ENCODE measurements around the gene RAB3A.
"Not testable (repeated sequence)": the region's sequence is repeated elsewhere in the genome, so short reads cannot be mapped to it uniquely, and the experiment has no call there.

RAB3A gene

GRCh38 chr19:18173054-18173571 lies 30.7 kb downstream of the RAB3A start:
- H3K4me3 ChIP-seq (ENCODE audit: low read depth, low read length): peak overlapping the region; percentile 64
- no peak for DNase-seq (ENCODE audit: low read depth)

- no peak for DNase-seq (ENCODE audit: low read depth)
- H3K4me3 ChIP-seq (ENCODE audit: low read depth, low read length): no peak overlapping the region
Measured at GRCh38 chr19:18172331-18173053, 31.4 kb downstream of the RAB3A start.

- no peak for DNase-seq (ENCODE audit: low read depth)
- H3K4me3 ChIP-seq (ENCODE audit: low read depth, low read length): no peak overlapping the region
Measured at GRCh38 chr19:18171605-18172327, 32.1 kb downstream of the RAB3A start.

- DNase-seq (ENCODE audit: low read depth): no peak
- no peak overlapping the region for H3K4me3 ChIP-seq (ENCODE audit: low read depth, low read length)
Measured at GRCh38 chr19:18170714-18171255, 33.1 kb downstream of the RAB3A start.

DNA sequence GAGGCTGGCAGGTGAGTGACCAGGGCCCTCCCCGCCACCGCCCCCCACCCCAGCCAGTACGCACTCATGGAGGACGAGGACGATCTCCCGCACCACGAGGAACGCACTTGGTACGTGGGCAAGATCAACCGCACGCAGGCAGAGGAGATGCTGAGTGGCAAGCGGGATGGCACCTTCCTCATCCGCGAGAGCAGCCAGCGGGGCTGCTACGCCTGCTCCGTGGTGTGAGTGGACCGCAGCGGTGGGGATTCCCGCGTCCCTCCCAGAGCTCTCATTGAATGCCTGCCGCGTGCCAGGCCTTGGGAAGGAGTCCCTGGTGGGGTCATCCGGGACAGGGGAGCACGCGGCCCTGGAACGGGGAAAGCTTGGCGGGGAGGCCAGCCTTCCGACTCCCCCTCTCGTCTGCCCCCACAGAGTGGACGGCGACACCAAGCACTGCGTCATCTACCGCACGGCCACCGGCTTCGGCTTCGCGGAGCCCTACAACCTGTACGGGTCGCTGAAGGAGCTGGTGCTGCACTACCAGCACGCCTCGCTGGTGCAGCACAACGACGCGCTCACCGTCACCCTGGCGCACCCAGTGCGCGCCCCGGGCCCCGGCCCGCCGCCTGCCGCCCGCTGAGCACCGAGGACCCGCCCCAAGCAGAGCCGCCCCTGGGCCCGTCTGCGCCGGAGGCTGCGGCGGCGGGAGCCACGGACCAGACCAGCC lies 35.0 kb downstream of the RAB3A start:
- DNase-seq (ENCODE audit: low read depth): no peak
- H3K4me3 ChIP-seq (ENCODE audit: low read depth, low read length): no peak overlapping the region

- H3K4me3 ChIP-seq (ENCODE audit: low read depth, low read length): no peak overlapping the region
- no peak for DNase-seq (ENCODE audit: low read depth)
Measured at GRCh38 chr19:18167975-18168645, 35.7 kb downstream of the RAB3A start.

DNA sequence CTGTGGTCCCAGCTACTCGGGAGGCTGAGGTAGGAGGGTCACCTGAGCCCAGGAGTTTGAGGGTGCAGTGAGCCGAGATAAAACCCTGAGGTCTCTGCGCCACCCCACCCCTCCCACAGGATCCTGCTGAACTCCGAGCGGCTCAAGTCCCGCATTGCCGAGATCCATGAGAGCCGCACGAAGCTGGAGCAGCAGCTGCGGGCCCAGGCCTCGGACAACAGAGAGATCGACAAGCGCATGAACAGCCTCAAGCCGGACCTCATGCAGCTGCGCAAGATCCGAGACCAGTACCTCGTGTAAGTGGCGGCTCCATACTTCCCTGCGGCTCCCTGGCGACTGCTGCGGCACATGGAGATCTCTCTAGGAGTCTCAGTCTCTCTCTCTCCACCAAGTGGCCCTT lies 36.8 kb downstream of the RAB3A start:
- no peak overlapping the region for H3K4me3 ChIP-seq (ENCODE audit: low read depth, low read length)
- no peak for DNase-seq (ENCODE audit: low read depth)

GRCh38 chr19:18165794-18166544 lies 37.9 kb downstream of the RAB3A start:
- no peak for DNase-seq (ENCODE audit: low read depth)
- H3K4me3 ChIP-seq (ENCODE audit: low read depth, low read length): no peak overlapping the region

DNA sequence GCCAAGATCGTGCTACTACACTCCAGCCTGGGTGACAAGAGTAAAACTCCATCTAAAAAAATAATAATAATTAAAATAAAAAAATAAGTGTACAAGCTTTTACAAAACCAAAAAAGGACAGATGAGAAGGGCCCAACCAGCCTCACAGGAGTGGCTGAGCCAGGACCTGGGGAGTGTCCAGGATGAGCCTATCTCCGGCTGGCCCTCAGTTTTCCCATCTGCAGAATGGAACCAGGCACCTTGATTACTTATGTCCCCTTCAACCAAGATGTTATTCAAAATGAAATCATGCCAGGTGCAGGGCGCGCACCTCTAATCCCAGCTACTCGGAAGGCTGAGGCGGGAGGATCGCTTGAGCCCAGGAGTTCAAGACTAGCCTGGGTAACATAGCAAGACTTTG lies 39.8 kb downstream of the RAB3A start:
- H3K4me3 ChIP-seq (ENCODE audit: low read depth, low read length): no peak overlapping the region
- DNase-seq (ENCODE audit: low read depth): no peak

DNA sequence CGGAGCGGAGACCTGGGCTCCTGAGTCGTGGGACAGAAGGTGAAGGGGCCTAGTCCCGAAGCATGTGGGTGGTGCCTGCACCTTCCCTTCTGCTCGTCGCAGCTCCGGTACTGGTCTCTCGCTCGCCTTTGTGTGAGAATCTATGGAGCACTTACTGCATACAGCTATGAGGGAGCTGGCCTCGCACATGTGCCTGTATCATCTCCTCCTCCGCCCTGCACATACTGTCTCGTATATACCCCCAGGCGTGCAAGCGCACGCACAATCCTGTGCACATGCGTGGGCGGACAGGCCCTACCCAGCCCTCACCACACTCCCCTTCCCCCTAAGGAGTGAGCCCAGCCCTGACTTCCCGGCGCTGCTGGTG lies 42.2 kb downstream of the RAB3A start:
- peak overlapping the region; percentile 17 for H3K4me3 ChIP-seq (ENCODE audit: low read depth, low read length)
- DNase-seq (ENCODE audit: low read depth): no peak

DNA sequence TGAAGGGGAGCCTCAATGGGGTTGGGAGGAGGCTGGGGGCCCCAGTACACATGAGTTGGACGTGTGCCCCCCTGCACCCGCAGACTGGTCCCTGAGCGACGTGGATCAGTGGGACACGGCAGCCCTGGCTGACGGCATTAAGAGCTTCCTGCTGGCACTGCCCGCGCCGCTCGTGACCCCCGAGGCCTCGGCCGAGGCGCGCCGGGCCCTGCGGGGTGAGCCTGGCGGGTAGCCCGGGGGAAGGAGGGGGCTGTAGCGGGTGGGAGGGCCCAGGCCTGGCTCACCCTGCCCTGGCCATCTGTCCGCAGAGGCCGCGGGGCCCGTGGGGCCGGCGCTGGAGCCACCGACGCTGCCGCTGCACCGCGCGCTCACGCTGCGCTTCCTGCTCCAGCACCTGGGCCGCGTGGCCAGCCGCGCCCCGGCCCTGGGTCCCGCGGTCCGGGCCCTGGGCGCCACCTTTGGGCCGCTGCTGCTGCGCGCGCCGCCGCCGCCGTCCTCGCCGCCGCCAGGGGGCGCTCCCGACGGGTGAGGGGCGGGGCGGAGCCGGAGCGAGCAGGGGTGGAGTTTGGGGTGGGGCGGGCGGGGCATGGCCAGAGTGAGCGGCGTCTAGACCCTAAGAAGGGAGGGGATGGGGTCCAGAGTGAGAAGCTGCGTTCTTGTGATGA lies 42.7 kb downstream of the RAB3A start:
- peak overlapping the region; percentile 24 for H3K4me3 ChIP-seq (ENCODE audit: low read depth, low read length)

GRCh38 chr19:18160493-18160970 lies 43.3 kb downstream of the RAB3A start:
- DNase-seq (ENCODE audit: low read depth): no peak
- peak overlapping the region; percentile 24 for H3K4me3 ChIP-seq (ENCODE audit: low read depth, low read length)

More for the DNA sequence above, 42.7 kb downstream of the RAB3A start:
- no peak for DNase-seq (ENCODE audit: low read depth)

DNA sequence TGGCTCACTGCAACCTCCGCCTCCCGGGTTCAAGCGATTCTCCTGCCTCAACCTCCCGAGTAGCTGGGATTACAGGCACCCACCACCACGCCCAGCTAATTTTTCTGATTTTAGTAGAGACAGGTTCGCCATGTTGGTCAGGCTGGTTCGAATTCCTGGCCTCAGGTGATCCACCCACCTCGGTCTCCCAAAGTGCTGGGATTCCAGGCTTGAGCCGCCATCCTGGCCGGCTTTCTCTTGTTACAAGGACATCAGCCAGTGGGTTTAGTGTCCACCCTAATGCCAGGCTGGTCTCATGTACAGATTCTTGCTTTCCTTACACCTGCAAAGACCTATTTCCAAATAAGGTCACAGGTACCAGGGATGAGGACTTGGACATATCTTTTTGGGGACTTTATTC lies 44.0 kb downstream of the RAB3A start:
- DNase-seq (ENCODE audit: low read depth): no peak

GRCh38 chr19:18159059-18159616 lies 44.7 kb downstream of the RAB3A start:
- not testable (repeated sequence) for DNase-seq (ENCODE audit: low read depth); H3K4me3 ChIP-seq (ENCODE audit: low read depth, low read length)

More for the DNA sequence above, 44.0 kb downstream of the RAB3A start:
- H3K4me3 ChIP-seq (ENCODE audit: low read depth, low read length): no peak overlapping the region

- no peak for DNase-seq (ENCODE audit: low read depth)
- H3K4me3 ChIP-seq (ENCODE audit: low read depth, low read length): no peak overlapping the region
Measured at GRCh38 chr19:18158467-18158866, 45.4 kb downstream of the RAB3A start.

GRCh38 chr19:18157465-18158063 lies 46.3 kb downstream of the RAB3A start:
- DNase-seq (ENCODE audit: low read depth): no peak
- H3K4me3 ChIP-seq (ENCODE audit: low read depth, low read length): no peak overlapping the region

- no peak overlapping the region for H3K4me3 ChIP-seq (ENCODE audit: low read depth, low read length)
- DNase-seq (ENCODE audit: low read depth): peak; percentile 65
Measured at GRCh38 chr19:18156841-18157464, 46.9 kb downstream of the RAB3A start.

Data from skeletal muscle cell (primary cell).